ENCODE data around the gene FHAD1. TPM values are rescaled to one million over a fixed set of nuclear protein-coding genes. Genes with fewer than 3 reads are reported as not detected.

Gene FHAD1
- total RNA-seq, 2 donors from 2014 or later, result not detected

DNA sequence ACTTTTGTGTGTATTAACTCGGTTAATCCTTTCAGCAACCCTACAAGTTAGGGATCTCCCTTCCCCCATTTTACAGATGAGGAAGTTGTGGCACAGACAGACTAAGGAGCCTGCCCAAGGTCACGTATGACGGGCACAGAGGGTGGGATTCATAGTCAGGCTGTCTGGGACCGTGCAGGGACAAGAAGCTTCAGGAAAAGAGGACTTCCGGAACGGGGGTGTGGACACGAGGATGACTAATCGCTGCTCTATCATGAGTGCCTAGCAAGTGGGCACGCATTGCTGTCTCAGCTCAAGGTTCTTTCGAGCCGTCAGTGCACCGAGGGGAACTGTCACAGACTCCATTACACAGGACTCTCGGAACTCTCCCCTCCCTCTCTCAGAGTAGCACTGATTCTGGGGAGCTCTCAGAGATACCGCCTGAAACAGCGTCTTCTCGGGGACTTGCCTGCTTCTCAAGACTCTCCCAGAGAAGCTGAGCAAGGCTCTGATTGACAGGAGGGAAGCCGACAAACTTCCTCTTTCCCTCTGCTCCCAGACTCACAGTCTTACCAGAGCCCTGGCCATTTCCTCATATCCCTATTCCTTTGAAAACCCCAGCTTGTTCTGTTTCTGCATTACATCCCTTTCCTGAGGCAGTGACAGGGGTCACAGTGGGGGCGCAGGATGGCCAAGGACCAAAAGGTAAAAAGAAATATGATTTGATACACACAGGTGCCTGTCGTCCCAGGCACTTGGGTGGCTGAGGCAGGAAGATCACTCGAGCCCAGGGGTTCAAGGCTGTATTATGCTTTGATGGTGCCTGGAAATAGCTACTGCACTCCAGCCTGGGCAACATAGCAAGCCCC is 14.4 kb downstream of the FHAD1 start:
- H3K4me3 Mint-ChIP-seq, result peak overlapping the region; percentile 50
- H3K9me3 ChIP-seq (ENCODE audit: control insufficient read depth, low read length, poor library complexity, severe bottlenecking), result peaks cover 6% of the 10 kb centered on the region
- peaks cover 51% of the 10 kb centered on the region for H3K27me3 Mint-ChIP-seq
- no peak overlapping the region for H3K27ac Mint-ChIP-seq
- DNase-seq, result no peak
- peaks cover 19% of the 10 kb centered on the region for H3K4me1 Mint-ChIP-seq
- peak; percentile 58 for ATAC-seq
- H3K36me3 Mint-ChIP-seq (ENCODE audit: low read depth), result peaks cover under 1% of the 10 kb centered on the region

DNA sequence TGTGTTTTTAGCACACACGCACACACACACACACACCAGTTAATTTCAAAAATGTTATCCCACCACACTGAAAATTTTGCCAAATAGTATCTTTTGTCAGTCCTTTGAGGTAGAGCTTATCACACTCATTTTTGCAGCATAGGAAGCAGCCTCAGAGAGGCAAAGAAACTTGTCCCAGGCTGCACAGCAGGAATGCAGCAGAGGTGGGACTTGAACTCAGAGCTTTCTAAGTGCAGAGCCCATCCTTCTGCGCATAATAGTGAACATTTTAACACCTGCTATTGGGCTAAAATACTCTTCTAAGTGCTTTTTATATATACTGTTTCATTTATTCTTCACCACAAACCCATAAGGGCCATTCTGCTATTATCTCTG is 15.0 kb downstream of the FHAD1 start:
- H3K27me3 Mint-ChIP-seq, result peaks cover 57% of the 10 kb centered on the region
- peaks cover 2% of the 10 kb centered on the region for H3K36me3 Mint-ChIP-seq (ENCODE audit: low read depth)
- no peak overlapping the region for H3K27ac Mint-ChIP-seq
- no peak for ATAC-seq
- H3K9me3 ChIP-seq (ENCODE audit: control insufficient read depth, low read length, poor library complexity, severe bottlenecking), result peaks cover 6% of the 10 kb centered on the region
- peaks cover 19% of the 10 kb centered on the region for H3K4me1 Mint-ChIP-seq
- no peak for DNase-seq
- peak overlapping the region; percentile 50 for H3K4me3 Mint-ChIP-seq

DNA sequence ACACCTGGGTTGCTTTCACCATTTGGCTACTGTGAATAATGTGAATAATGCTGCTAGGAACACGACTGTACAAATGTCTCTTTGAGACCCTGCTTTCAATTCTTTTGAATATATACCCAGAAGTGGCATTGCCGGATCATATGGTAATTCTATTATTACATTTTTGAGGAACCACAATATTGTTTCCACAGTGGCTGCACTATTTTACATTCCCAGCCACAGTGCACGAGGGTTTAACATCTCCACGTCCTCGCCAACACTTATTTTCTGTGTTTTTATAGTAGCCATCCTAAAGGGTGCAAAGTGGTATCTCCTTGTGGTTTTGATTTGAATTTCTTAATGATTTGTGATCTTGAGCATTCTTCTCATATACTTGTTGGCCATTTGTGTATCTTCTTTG is 15.7 kb downstream of the FHAD1 start:
- no peak for DNase-seq
- Mint-ChIP-seq H3K27me3 (peaks cover 51% of the 10 kb centered on the region), H3K36me3 (ENCODE audit: low read depth) (peaks cover 2% of the 10 kb centered on the region), H3K27ac (no peak overlapping the region), H3K4me3 (no peak overlapping the region), H3K4me1 (peaks cover 19% of the 10 kb centered on the region)
- no peak for ATAC-seq
- peaks cover 6% of the 10 kb centered on the region for H3K9me3 ChIP-seq (ENCODE audit: control insufficient read depth, low read length, poor library complexity, severe bottlenecking)

DNA sequence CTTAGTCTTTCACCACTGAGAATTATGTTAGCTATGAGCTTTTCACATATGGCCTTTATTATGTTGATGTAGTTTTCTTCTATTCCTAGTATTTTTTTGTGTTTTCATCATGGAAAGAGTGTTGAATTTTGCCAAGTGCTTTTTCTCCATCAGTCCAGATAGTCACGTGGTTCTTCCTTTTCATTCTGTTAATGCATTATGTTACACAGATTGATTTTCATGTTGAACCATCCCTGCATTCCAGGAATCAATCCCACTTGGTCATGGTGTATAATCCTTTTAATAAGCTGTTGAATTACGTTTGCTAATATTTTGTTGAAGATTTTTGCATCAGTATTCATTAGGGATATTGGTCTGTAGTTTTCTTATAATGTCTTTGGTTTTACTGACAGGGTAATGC is 17.7 kb downstream of the FHAD1 start:
- H3K27me3 Mint-ChIP-seq, result peaks cover 52% of the 10 kb centered on the region
- no peak overlapping the region for H3K27ac Mint-ChIP-seq
- no peak overlapping the region for H3K4me3 Mint-ChIP-seq
- no peak for DNase-seq
- peaks cover 19% of the 10 kb centered on the region for H3K4me1 Mint-ChIP-seq
- no peak for ATAC-seq
- peaks cover 6% of the 10 kb centered on the region for H3K9me3 ChIP-seq (ENCODE audit: control insufficient read depth, low read length, poor library complexity, severe bottlenecking)
- peaks cover 2% of the 10 kb centered on the region for H3K36me3 Mint-ChIP-seq (ENCODE audit: low read depth)

DNA sequence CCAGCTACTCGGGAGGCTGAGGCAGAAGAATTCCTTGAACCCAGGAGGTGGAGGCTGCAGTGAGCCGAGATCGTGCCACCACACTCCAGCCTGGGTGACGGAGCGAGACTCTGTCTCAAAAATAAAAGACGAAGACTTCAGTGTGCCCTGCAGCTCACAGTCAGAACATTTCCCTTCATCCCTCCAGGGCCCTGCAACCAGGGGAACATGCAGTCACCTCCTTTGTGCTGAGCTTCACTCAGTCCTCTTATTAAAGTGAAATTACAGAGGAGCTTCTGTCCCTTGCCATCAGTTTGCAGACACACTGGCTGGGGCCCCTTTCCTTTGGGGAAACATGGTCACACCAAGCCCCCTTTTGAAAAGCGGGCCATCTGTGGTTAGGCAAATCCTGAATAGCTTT is 24.2 kb downstream of the FHAD1 start:
- no peaks in the 10 kb centered on the region for H3K9me3 ChIP-seq (ENCODE audit: control insufficient read depth, low read length, poor library complexity, severe bottlenecking)
- peaks cover 6% of the 10 kb centered on the region for H3K4me1 Mint-ChIP-seq
- peaks cover 5% of the 10 kb centered on the region for H3K36me3 Mint-ChIP-seq (ENCODE audit: low read depth)
- DNase-seq (no peak), ATAC-seq (no peak)
- no peak overlapping the region for H3K27ac Mint-ChIP-seq
- H3K27me3 Mint-ChIP-seq, result peaks cover 54% of the 10 kb centered on the region
- no peak overlapping the region for H3K4me3 Mint-ChIP-seq

DNA sequence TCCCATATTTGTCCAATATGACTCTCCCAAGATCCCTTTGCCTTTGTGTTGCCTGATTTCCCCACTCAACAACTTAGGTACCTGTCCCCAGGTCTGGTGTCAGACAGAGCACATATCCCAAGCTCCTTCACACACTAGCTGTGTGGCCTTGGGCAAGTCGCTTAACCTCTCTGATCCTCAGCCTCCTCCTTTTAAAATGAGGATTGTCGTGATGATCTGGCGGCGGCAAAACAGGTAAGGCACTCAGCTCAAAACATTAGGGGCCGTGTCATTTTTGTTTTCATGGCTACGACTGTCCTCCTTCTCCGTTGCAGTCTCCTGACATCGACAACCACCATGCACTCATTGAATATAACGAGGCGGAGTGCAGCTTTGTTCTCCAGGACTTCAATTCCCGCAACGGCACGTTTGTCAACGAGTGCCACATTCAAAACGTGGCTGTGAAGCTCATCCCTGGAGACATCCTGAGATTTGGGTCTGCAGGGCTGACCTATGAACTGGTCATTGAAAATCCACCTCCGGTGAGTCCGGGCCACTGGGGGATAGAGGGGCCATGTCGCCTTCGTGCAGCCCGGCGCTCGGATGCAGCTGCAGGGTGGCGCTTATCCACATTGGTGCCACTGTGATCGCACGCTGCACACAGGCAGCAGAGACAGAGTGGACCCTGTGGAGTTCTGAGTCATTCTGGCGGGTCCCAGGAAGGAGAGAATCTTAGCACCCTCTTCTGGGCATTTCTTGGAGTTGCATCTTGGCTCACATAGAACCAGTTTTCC is 25.2 kb downstream of the FHAD1 start:
- no peaks in the 10 kb centered on the region for H3K9me3 ChIP-seq (ENCODE audit: control insufficient read depth, low read length, poor library complexity, severe bottlenecking)
- no peak overlapping the region for H3K27ac Mint-ChIP-seq
- no peak overlapping the region for H3K4me3 Mint-ChIP-seq
- H3K36me3 Mint-ChIP-seq (ENCODE audit: low read depth), result peaks cover 3% of the 10 kb centered on the region
- peaks cover 53% of the 10 kb centered on the region for H3K27me3 Mint-ChIP-seq
- H3K4me1 Mint-ChIP-seq, result peaks cover 6% of the 10 kb centered on the region
- ATAC-seq (no peak), DNase-seq (no peak)

DNA sequence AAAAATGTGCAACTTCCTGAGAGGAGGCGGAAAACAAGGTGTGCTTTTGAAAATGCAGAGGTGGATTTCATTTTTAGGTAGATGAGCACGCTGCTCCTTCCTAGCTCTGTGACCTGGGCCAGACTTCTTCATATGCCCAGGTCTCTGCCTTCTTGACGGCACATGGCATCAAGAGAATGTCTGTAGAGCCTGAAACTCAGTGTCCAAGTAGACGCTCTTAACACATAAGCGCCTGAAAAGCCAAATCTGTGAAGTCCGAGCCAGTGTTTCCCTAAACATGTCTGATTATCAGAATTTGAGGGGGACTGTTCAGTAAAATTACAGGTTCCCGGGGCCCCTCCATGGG is 25.7 kb downstream of the FHAD1 start:
- Mint-ChIP-seq H3K27ac (no peak overlapping the region), H3K27me3 (peaks cover 59% of the 10 kb centered on the region), H3K4me3 (no peak overlapping the region), H3K4me1 (peaks cover 6% of the 10 kb centered on the region), H3K36me3 (ENCODE audit: low read depth) (peaks cover 3% of the 10 kb centered on the region)
- no peaks in the 10 kb centered on the region for H3K9me3 ChIP-seq (ENCODE audit: control insufficient read depth, low read length, poor library complexity, severe bottlenecking)
- ATAC-seq (no peak), DNase-seq (no peak)

DNA sequence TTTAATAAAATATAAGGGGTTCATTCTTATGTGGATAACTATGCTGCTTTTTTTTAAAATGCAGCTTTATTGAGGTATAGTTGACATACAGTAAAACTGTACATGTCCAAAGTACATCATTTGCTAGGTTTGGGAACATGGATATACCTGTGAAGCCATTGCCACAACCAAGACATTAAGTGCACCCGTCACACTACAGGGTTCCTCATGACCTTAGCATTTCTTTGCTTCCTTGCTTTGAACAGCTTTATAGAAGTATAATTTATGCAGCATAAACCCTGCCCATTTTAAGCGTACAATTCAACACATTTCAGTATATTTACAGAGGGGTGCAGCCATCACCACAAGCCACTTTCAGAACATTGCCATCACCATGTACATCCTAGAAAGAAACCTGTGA is 26.3 kb downstream of the FHAD1 start:
- Mint-ChIP-seq H3K36me3 (ENCODE audit: low read depth) (peaks cover 3% of the 10 kb centered on the region), H3K27me3 (peaks cover 64% of the 10 kb centered on the region), H3K4me1 (peaks cover 6% of the 10 kb centered on the region), H3K4me3 (no peak overlapping the region), H3K27ac (no peak overlapping the region)
- H3K9me3 ChIP-seq (ENCODE audit: control insufficient read depth, low read length, poor library complexity, severe bottlenecking), result no peaks in the 10 kb centered on the region
- DNase-seq, result no peak
- no peak for ATAC-seq

DNA sequence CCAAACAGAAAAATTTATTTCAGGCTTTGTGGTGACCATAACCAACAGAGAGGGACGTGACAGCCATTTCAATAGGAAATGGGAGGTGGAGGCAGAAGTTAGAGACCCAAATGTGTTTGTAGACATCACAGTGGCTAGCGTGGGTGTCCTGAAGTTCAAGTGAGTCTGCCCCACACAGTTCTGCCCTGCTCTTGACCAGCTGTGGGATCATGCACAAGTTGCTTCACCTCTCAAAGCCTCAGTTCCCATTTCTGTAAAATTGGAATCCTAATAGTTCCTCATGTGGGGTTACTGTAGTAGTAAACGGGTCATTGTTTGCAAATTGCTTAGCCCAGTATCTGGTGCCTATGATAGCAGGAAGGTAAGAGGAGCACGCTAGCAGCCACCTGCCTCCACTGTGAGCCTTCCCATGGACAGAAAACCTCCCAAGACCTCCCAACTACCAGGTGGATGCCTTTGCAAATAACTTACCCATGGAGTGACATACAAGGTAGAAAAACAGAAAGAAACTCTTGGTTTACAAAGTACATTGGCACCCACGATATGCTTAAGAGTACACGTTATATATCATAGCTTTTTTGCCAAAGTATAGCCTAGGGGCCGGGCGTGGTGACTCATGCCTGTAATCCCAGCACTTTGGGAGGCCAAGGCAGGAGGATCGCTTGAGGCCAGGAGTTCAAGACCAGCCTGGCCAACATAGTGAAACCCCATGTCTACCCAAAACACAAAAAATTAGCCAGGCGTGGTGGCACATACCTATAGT is 29.1 kb downstream of the FHAD1 start:
- H3K27me3 Mint-ChIP-seq, result peaks cover 63% of the 10 kb centered on the region

DNA sequence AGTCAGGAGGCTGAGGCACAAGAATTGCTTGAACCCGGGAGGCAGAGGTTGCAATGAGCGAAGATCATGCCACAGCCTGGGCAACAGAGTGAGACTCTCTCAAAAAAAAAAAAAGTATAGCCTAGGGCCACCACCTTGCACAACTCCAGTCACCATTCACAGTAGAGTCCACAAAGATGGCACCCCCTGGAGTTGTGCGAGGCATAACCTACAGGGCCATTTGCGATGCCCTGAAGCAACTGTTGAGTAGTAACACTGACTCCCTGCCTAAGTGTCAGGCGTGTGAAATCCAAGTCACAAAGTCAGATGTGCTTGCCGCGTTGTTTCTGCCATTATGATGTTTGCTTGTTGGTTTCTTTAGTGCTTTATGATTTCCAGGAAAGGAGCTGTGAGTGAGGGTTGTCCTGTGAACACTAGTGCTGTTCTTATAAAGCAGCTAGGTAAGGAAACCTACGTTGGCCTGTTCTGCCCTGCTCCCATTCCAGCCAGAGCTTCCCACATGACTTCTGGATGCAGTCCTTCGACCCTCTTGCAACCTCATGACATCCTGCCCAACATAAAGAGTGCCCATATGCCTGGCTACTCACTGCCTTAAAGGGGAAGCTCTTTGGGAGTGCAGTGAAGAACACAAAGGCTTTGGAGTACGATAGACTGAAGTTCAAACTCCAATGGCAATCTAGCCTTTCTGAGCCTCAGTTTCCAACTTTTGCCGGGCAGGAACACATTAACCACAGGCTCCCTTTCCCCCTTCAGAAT is 29.8 kb downstream of the FHAD1 start:
- Mint-ChIP-seq H3K36me3 (ENCODE audit: low read depth) (peaks cover 3% of the 10 kb centered on the region), H3K4me3 (no peak overlapping the region), H3K27ac (no peak overlapping the region), H3K27me3 (peaks cover 67% of the 10 kb centered on the region), H3K4me1 (peaks cover 6% of the 10 kb centered on the region)
- DNase-seq (no peak), ATAC-seq (no peak)
- H3K9me3 ChIP-seq (ENCODE audit: control insufficient read depth, low read length, poor library complexity, severe bottlenecking), result no peaks in the 10 kb centered on the region

More for the DNA sequence above, 29.1 kb downstream of the FHAD1 start:
- DNase-seq, result no peak
- H3K27ac Mint-ChIP-seq, result no peak overlapping the region
- H3K4me3 Mint-ChIP-seq, result no peak overlapping the region
- H3K36me3 Mint-ChIP-seq (ENCODE audit: low read depth), result peaks cover 3% of the 10 kb centered on the region
- no peaks in the 10 kb centered on the region for H3K9me3 ChIP-seq (ENCODE audit: control insufficient read depth, low read length, poor library complexity, severe bottlenecking)
- no peak for ATAC-seq
- peaks cover 6% of the 10 kb centered on the region for H3K4me1 Mint-ChIP-seq

DNA sequence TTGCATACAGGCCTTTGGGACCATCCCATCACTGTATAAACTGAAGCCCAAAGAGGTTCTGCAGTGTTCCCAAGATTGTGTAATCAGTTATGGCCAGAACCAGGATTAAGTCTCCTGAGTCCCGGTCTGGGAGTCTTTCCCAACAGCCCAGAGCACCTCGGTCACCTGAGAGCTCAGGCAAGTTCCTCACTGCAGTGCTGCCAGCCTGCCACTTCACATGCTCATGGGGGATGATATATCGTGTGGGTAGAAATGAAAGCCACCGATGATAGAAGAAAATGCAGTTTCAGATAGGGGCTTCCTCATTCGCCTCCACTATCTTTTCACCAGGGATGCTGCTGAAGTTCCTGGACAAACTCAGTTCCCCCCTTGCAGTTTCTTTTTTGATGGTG is 30.4 kb downstream of the FHAD1 start:
- Mint-ChIP-seq H3K27ac (no peak overlapping the region), H3K4me3 (no peak overlapping the region)
- no peak for DNase-seq

DNA sequence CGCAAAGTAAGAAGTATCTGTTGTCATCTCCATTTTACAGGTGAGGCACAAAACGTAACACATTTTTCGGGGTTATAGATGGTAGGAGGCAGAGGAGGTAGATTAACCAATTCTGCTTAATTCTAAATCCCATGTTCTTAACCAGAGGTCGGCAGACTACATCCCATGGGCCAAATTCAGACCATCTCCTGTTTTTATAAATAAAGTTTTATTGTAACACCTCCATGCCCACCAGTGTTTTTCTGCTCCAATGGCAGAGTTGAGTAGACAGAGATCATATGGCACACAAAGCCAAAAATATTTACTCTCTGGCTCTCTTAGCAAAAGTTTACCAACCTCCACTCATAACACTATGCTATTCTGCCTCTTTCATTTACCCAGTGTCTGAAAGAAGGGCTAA is 30.9 kb downstream of the FHAD1 start:
- Mint-ChIP-seq H3K36me3 (ENCODE audit: low read depth) (peaks cover 3% of the 10 kb centered on the region), H3K27me3 (peaks cover 63% of the 10 kb centered on the region), H3K27ac (no peak overlapping the region), H3K4me1 (peaks cover 6% of the 10 kb centered on the region), H3K4me3 (no peak overlapping the region)
- no peak for DNase-seq
- no peaks in the 10 kb centered on the region for H3K9me3 ChIP-seq (ENCODE audit: control insufficient read depth, low read length, poor library complexity, severe bottlenecking)
- no peak for ATAC-seq

More for the DNA sequence above, 30.4 kb downstream of the FHAD1 start:
- Mint-ChIP-seq H3K36me3 (ENCODE audit: low read depth) (peaks cover 3% of the 10 kb centered on the region), H3K4me1 (peaks cover 6% of the 10 kb centered on the region), H3K27me3 (peaks cover 64% of the 10 kb centered on the region)
- ATAC-seq, result no peak
- H3K9me3 ChIP-seq (ENCODE audit: control insufficient read depth, low read length, poor library complexity, severe bottlenecking), result no peaks in the 10 kb centered on the region
